GM23338 (cell line): ENCODE results near the gene MEGF6. TPM values are rescaled to one million over a fixed set of nuclear protein-coding genes. Genes with fewer than 3 reads are reported as not detected.

Experiments
- ATAC-seq: fragments of 200-7000 bp; cut with Tn5 transposase; 3 replicates; pipeline ENCODE4 v1.9.1; 2020
- DNase-seq: peaks from one replicate; pipeline ENCODE4 v3.0.0-alpha.2; 2015; ENCODE audit warnings: low spot score
- H2AFZ ChIP-seq: fragments of 200-600 bp; sonication (generic); 2 replicates; pipeline ENCODE4 v1.8.0; 2016; ENCODE audit warnings: antibody characterized with exemption, mild to moderate bottlenecking, moderate library complexity
- H3F3A ChIP-seq: fragments of 200-600 bp; sonication (generic); replicated peaks from 2 replicates; pipeline ENCODE4 v1.8.0; 2017; ENCODE audit warnings: antibody characterized with exemption, mixed run types, low read depth
- H3K27ac ChIP-seq: fragments of 200-600 bp; sonication (generic); 2 replicates; pipeline ENCODE4 v1.6.1; 2016; ENCODE audit warnings: low read depth
- H3K27me3 ChIP-seq: fragments of 200-600 bp; sonication (generic); 2 replicates; pipeline ENCODE4 v1.8.0; 2016; ENCODE audit warnings: mild to moderate bottlenecking, mixed run types, moderate library complexity; ENCODE audit not compliant: insufficient read depth
- H3K36me3 ChIP-seq: fragments of 200-600 bp; sonication (generic); 2 replicates; pipeline ENCODE4 v1.8.0; 2016; ENCODE audit warnings: mild to moderate bottlenecking; ENCODE audit not compliant: insufficient read depth
- H3K4me1 ChIP-seq: fragments of 200-600 bp; sonication (generic); 2 replicates; pipeline ENCODE4 v1.8.0; 2016; ENCODE audit warnings: mild to moderate bottlenecking, moderate library complexity; ENCODE audit not compliant: insufficient read depth
- H3K4me2 ChIP-seq: fragments of 200-600 bp; sonication (generic); 2 replicates; pipeline ENCODE4 v1.7.1; 2017; ENCODE audit warnings: mixed run types
- H3K4me3 ChIP-seq: fragments of 200-600 bp; sonication (generic); 2 replicates; pipeline ENCODE4 v1.6.1; 2016; ENCODE audit warnings: mixed run types
- H3K79me2 ChIP-seq: fragments of 200-600 bp; sonication (generic); replicated peaks from 2 replicates; pipeline ENCODE4 v1.8.0; 2017; ENCODE audit warnings: mild to moderate bottlenecking; ENCODE audit not compliant: insufficient read depth
- H3K9me2 ChIP-seq: fragments of 200-600 bp; sonication (generic); 2 replicates; pipeline ENCODE4 v1.8.0; 2017; ENCODE audit not compliant: insufficient read depth
- H4K20me1 ChIP-seq: fragments of 200-600 bp; sonication (generic); replicated peaks from 2 replicates; pipeline ENCODE4 v1.8.0; 2017; ENCODE audit warnings: mild to moderate bottlenecking; ENCODE audit not compliant: insufficient read depth
- H3K27ac Mint-ChIP-seq: 2 replicates; pipeline ENCODE4 v1.8.0; 2020; ENCODE audit warnings: inconsistent platforms, mild to moderate bottlenecking, moderate library complexity, mixed read lengths
- H3K27me3 Mint-ChIP-seq: 3 replicates; pipeline ENCODE4 v1.8.0; 2022; ENCODE audit warnings: low read depth, mild to moderate bottlenecking, moderate library complexity, mixed read lengths, inconsistent platforms; ENCODE audit not compliant: insufficient read depth, poor library complexity
- H3K36me3 Mint-ChIP-seq: 3 replicates; pipeline ENCODE4 v1.8.0; 2021; ENCODE audit warnings: low read depth, mild to moderate bottlenecking, inconsistent platforms, moderate library complexity, mixed read lengths
- H3K4me1 Mint-ChIP-seq: 3 replicates; pipeline ENCODE4 v1.8.0; 2020; ENCODE audit warnings: mild to moderate bottlenecking, inconsistent platforms, mixed read lengths
- H3K4me3 Mint-ChIP-seq: 3 replicates; pipeline ENCODE4 v1.8.0; 2021; ENCODE audit warnings: moderate library complexity, mild to moderate bottlenecking, inconsistent platforms, mixed read lengths
- H3K9me3 Mint-ChIP-seq: 3 replicates; pipeline ENCODE4 v1.8.0; 2020; ENCODE audit warnings: moderate library complexity, mild to moderate bottlenecking, inconsistent platforms, mixed read lengths
- CREB1 ChIP-seq: fragments of 250-450 bp; sonication (Bioruptor Pico); IDR thresholded peaks from 2 replicates; pipeline ENCODE4 v1.5.0; 2020; ENCODE audit warnings: low read depth, mild to moderate bottlenecking, moderate library complexity
- CTCF ChIP-seq, 2 experiments: fragments of 200-600 bp in 1 of 2; sonication (generic) in 1 of 2; conservative IDR thresholded peaks; 2 replicates each; pipeline versions ENCODE4 v1.5.1 to v1.6.1; 2016 to 2017; ENCODE audit warnings: antibody characterized with exemption in 2 of 2, low read depth in 2 of 2, mild to moderate bottlenecking in 2 of 2, moderate library complexity in 1 of 2
- EZH2 ChIP-seq: fragments of 200-600 bp; sonication (generic); IDR thresholded peaks from one replicate; pipeline ENCODE4 v1.8.0; 2017; ENCODE audit warnings: antibody characterized with exemption, mild to moderate bottlenecking, low read depth; ENCODE audit not compliant: unreplicated experiment
- EZH2phosphoT487 ChIP-seq: fragments of 200-600 bp; sonication (generic); IDR thresholded peaks from one replicate; pipeline ENCODE4 v1.8.1; 2018; ENCODE audit warnings: antibody characterized with exemption; ENCODE audit not compliant: unreplicated experiment
- POLR2AphosphoS5 ChIP-seq: IDR thresholded peaks from 2 replicates; pipeline ENCODE4 v1.6.1; 2016; ENCODE audit warnings: antibody characterized with exemption, low read depth
- REST ChIP-seq: IDR thresholded peaks from one replicate; pipeline ENCODE4 v1.6.1; 2018; ENCODE audit warnings: antibody characterized with exemption; ENCODE audit not compliant: unreplicated experiment
- STAT1 ChIP-seq: IDR thresholded peaks from one replicate; pipeline ENCODE4 v1.6.1; 2016; ENCODE audit warnings: antibody characterized with exemption; ENCODE audit not compliant: unreplicated experiment
- ZNF114 ChIP-seq: fragments of 250-450 bp; sonication (Bioruptor Pico); IDR thresholded peaks from 2 replicates; pipeline ENCODE4 v1.5.0; 2020; ENCODE audit warnings: mild to moderate bottlenecking, moderate library complexity
- polyA plus RNA-seq: library from polyadenylated mRNA; unstranded; fragments of >200 nt; fragmentation: Nextera tagmentation; extraction: Ambion mirVana; gene quantifications from 2 replicates; pipeline ENCODE4 v1.2.1, GENCODE V29; 2016
- total RNA-seq: library from RNA; depleted of rRNA; stranded (reverse); fragments of >200 nt; shearing (Covaris generic); gene quantifications from 2 replicates; pipeline ENCODE4 v1.2.3, GENCODE V29; 2014

The MEGF6 gene
- total and polyA plus RNA-seq, 2 experiments from 2014 or later = 4.0 to 21.4 TPM

- no peak overlapping the region for H3K27ac Mint-ChIP-seq
- Histone ChIP-seq H2AFZ (no peak overlapping the region), H3K27me3 (no peaks in the 10 kb centered on the region), H3K79me2 (no peaks in the 10 kb centered on the region), H3K4me1 (no peaks in the 10 kb centered on the region), H3K27ac (no peak overlapping the region), H3F3A (no peaks in the 10 kb centered on the region), H3K4me2 (no peak overlapping the region), H3K4me3 (no peak overlapping the region), H3K9me2 (no peaks in the 10 kb centered on the region), H4K20me1 (no peaks in the 10 kb centered on the region), H3K36me3 (no peaks in the 10 kb centered on the region)
- peaks cover 9% of the 10 kb centered on the region for H3K4me1 Mint-ChIP-seq
- H3K9me3 Mint-ChIP-seq = no peaks in the 10 kb centered on the region; the same call in 2 of the 3 replicates
- no peak for ATAC-seq
- H3K36me3 Mint-ChIP-seq = peaks cover 4% of the 10 kb centered on the region; the same call in 1 of the 3 replicates
- no peak for TF ChIP-seq POLR2AphosphoS5
- TF ChIP-seq EZH2phosphoT487 = no peak
- no peak for TF ChIP-seq STAT1
- H3K27me3 Mint-ChIP-seq = peaks cover 7% of the 10 kb centered on the region
- H3K4me3 Mint-ChIP-seq = no peak overlapping the region
- no peak for DNase-seq
Observed at GRCh38 chr1:3463013-3463385, 148.3 kb downstream of the MEGF6 start.

GRCh38 chr1:3462356-3463012 lies 148.8 kb downstream of the MEGF6 start:
- no peaks in the 10 kb centered on the region for H4K20me1 ChIP-seq
- H3K27me3 ChIP-seq = no peaks in the 10 kb centered on the region
- H3K27me3 Mint-ChIP-seq = peaks cover 7% of the 10 kb centered on the region
- H3K27ac Mint-ChIP-seq = peak overlapping the region; percentile 83; the same call in 1 of the 2 replicates
- no peak overlapping the region for H3K27ac ChIP-seq
- H3K4me2 ChIP-seq = no peak overlapping the region
- H3K4me3 ChIP-seq = no peak overlapping the region
- H3K9me2 ChIP-seq = no peaks in the 10 kb centered on the region
- no peaks in the 10 kb centered on the region for H3K36me3 ChIP-seq
- no peaks in the 10 kb centered on the region for H3K79me2 ChIP-seq
- no peaks in the 10 kb centered on the region for H3K4me1 ChIP-seq
- H3K36me3 Mint-ChIP-seq = peaks cover 4% of the 10 kb centered on the region; the same call in 1 of the 3 replicates
- H3K4me1 Mint-ChIP-seq = peaks cover 13% of the 10 kb centered on the region
- no peaks in the 10 kb centered on the region; the same call in 2 of the 3 replicates for H3K9me3 Mint-ChIP-seq
- no peaks in the 10 kb centered on the region for H3F3A ChIP-seq
- H2AFZ ChIP-seq = no peak overlapping the region
- no peak for TF ChIP-seq EZH2
- no peak for TF ChIP-seq EZH2phosphoT487
- TF ChIP-seq POLR2AphosphoS5 = no peak
- no peak for TF ChIP-seq CTCF (conservative IDR thresholded peaks at IDR 0.05; ENCODE audit: low read depth in 2 of 2)
- TF ChIP-seq CREB1 (CRISPR knock-in tag) = no peak
- no peak overlapping the region for H3K4me3 Mint-ChIP-seq
- DNase-seq (no peak), ATAC-seq (peak; percentile 13; the same call in 1 of the 3 replicates)

GRCh38 chr1:3461934-3462275 lies 149.4 kb downstream of the MEGF6 start:
- DNase-seq (no peak), ATAC-seq (no peak)
- Histone ChIP-seq H3K9me2 (no peaks in the 10 kb centered on the region), H3K36me3 (no peaks in the 10 kb centered on the region), H3K4me2 (no peak overlapping the region), H3K27ac (no peak overlapping the region), H3F3A (no peaks in the 10 kb centered on the region), H3K4me1 (no peaks in the 10 kb centered on the region), H4K20me1 (no peaks in the 10 kb centered on the region), H2AFZ (no peak overlapping the region), H3K4me3 (no peak overlapping the region), H3K27me3 (no peaks in the 10 kb centered on the region), H3K79me2 (peaks cover 5% of the 10 kb centered on the region; the same call in 1 of the 2 replicates)
- Mint-ChIP-seq H3K27ac (peak overlapping the region; percentile 83; the same call in 1 of the 2 replicates), H3K36me3 (peaks cover 6% of the 10 kb centered on the region; the same call in 1 of the 3 replicates), H3K27me3 (peaks cover 9% of the 10 kb centered on the region), H3K4me1 (peaks cover 18% of the 10 kb centered on the region), H3K9me3 (no peaks in the 10 kb centered on the region; the same call in 2 of the 3 replicates), H3K4me3 (no peak overlapping the region)
- no peak for TF ChIP-seq ZNF114 (CRISPR knock-in tag)
- TF ChIP-seq CTCF (conservative IDR thresholded peaks at IDR 0.05; ENCODE audit: low read depth in 2 of 2) = no peak
- TF ChIP-seq REST = no peak
